ENCODE data around the gene PASD1. TPM values are rescaled to one million over a fixed set of nuclear protein-coding genes. Genes with fewer than 3 reads are reported as not detected.
"Not testable (repeated sequence)": the region's sequence is repeated elsewhere in the genome, so short reads cannot be mapped to it uniquely, and the experiment has no call there.

PASD1 gene
- 0.17 and 1.5 TPM in 2 replicates for total RNA-seq (2014; rRNA removed; shearing (Covaris generic))

- DNase-seq (ENCODE audit: low read depth) = no peak
These were observed at the start of gene PASD1 for GRCh38 chrX:151563449-151563848. PASD1 (plus strand) TSS chrX:151563675; CDS start chrX:151601554, 37,879 bp downstream.

- no peak for DNase-seq (ENCODE audit: low read depth)
These were observed 48.2 kb upstream of the PASD1 start for GRCh38 chrX:151515237-151515636.

GRCh38 chrX:151516538-151517187, 46.8 kb upstream of the PASD1 start:
- DNase-seq (ENCODE audit: low read depth) = no peak

GRCh38 chrX:151517421-151517820, 46.1 kb upstream of the PASD1 start:
- DNase-seq (ENCODE audit: low read depth) = no peak

- DNase-seq (ENCODE audit: low read depth) = no peak
These were observed 40.1 kb upstream of the PASD1 start for GRCh38 chrX:151523351-151523750.

GRCh38 chrX:151536571-151536970, 26.9 kb upstream of the PASD1 start:
- DNase-seq (ENCODE audit: low read depth) = no peak

GRCh38 chrX:151537572-151537971, 25.9 kb upstream of the PASD1 start:
- DNase-seq (ENCODE audit: low read depth) = no peak

GRCh38 chrX:151538190-151539122, 25.0 kb upstream of the PASD1 start:
- peak; percentile 4 for DNase-seq (ENCODE audit: low read depth)

- DNase-seq (ENCODE audit: low read depth) = no peak
These were observed 19.8 kb upstream of the PASD1 start for GRCh38 chrX:151543706-151544105.

GRCh38 chrX:151546226-151546625, 17.2 kb upstream of the PASD1 start:
- not testable (repeated sequence) for DNase-seq (ENCODE audit: low read depth)

GRCh38 chrX:151551176-151551575, 12.3 kb upstream of the PASD1 start:
- not testable (repeated sequence) for DNase-seq (ENCODE audit: low read depth)

GRCh38 chrX:151552743-151553142, 10.7 kb upstream of the PASD1 start:
- DNase-seq (ENCODE audit: low read depth) = peak; percentile 12

- DNase-seq (ENCODE audit: low read depth) = not testable (repeated sequence)
These were observed 8.2 kb upstream of the PASD1 start for GRCh38 chrX:151555301-151555700.

GRCh38 chrX:151562485-151562884, 990 bp upstream of the PASD1 start:
- not testable (repeated sequence) for DNase-seq (ENCODE audit: low read depth)

- not testable (repeated sequence) for DNase-seq (ENCODE audit: low read depth)
These were observed 472 bp upstream of the PASD1 start for GRCh38 chrX:151563003-151563402.

- no peak for DNase-seq (ENCODE audit: low read depth)
These were observed 560 bp downstream of the PASD1 start for GRCh38 chrX:151564035-151564434.

- not testable (repeated sequence) for DNase-seq (ENCODE audit: low read depth)
These were observed 3.4 kb downstream of the PASD1 start for GRCh38 chrX:151566872-151567271.

GRCh38 chrX:151570561-151570960, 7.1 kb downstream of the PASD1 start:
- no peak for DNase-seq (ENCODE audit: low read depth)

- DNase-seq (ENCODE audit: low read depth) = not testable (repeated sequence)
These were observed 29.9 kb downstream of the PASD1 start for GRCh38 chrX:151593384-151593783.

- DNase-seq (ENCODE audit: low read depth) = peak; percentile 11
These were observed 32.8 kb downstream of the PASD1 start for GRCh38 chrX:151596282-151596681.

GRCh38 chrX:151604931-151605330, 41.5 kb downstream of the PASD1 start:
- no peak for DNase-seq (ENCODE audit: low read depth)

- no peak for DNase-seq (ENCODE audit: low read depth)
These were observed 45.7 kb downstream of the PASD1 start for GRCh38 chrX:151609222-151609621.

- no peak for DNase-seq (ENCODE audit: low read depth)
These were observed 57.9 kb downstream of the PASD1 start for GRCh38 chrX:151621422-151621821.

Data from Daoy (cell line).